HL-60 (cell line): Measurements from ENCODE around the gene ACTN4.

Experiments
- GABPA ChIP-seq: IDR thresholded peaks from 2 replicates; pipeline ENCODE4 v1.6.1; 2012; ENCODE audit warnings: low read depth
- POLR2AphosphoS5 ChIP-seq: IDR thresholded peaks from 2 replicates; pipeline ENCODE4 v1.6.1; 2012; ENCODE audit warnings: low read depth
- REST ChIP-seq: IDR thresholded peaks from 2 replicates; pipeline ENCODE4 v1.6.1; 2012; ENCODE audit warnings: low read depth; ENCODE audit not compliant: insufficient replicate concordance
- TF ChIP-seq, protein P1 (sequence below): IDR thresholded peaks from one replicate; pipeline ENCODE4 v1.5.1; 2011; ENCODE audit warnings: low read length, control low read depth, inconsistent platforms; ENCODE audit not compliant: insufficient read depth

- TF ChIP-seq, protein P1, sequence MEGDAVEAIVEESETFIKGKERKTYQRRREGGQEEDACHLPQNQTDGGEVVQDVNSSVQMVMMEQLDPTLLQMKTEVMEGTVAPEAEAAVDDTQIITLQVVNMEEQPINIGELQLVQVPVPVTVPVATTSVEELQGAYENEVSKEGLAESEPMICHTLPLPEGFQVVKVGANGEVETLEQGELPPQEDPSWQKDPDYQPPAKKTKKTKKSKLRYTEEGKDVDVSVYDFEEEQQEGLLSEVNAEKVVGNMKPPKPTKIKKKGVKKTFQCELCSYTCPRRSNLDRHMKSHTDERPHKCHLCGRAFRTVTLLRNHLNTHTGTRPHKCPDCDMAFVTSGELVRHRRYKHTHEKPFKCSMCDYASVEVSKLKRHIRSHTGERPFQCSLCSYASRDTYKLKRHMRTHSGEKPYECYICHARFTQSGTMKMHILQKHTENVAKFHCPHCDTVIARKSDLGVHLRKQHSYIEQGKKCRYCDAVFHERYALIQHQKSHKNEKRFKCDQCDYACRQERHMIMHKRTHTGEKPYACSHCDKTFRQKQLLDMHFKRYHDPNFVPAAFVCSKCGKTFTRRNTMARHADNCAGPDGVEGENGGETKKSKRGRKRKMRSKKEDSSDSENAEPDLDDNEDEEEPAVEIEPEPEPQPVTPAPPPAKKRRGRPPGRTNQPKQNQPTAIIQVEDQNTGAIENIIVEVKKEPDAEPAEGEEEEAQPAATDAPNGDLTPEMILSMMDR, result no peak
- no peak for TF ChIP-seq POLR2AphosphoS5
- TF ChIP-seq REST, result no peak
- no peak for TF ChIP-seq GABPA
Observed at GRCh38 chr19:38742906-38743305, 95.5 kb downstream of the ACTN4 start.
